ENCODE results near the gene IQCF5.
"Not testable (repeated sequence)": the region's sequence is repeated elsewhere in the genome, so short reads cannot be mapped to it uniquely, and the experiment has no call there.

Gene IQCF5

GRCh38 chr3:51875501-51875900 is at the start of gene IQCF5:
TSS of gene IQCF5 (minus strand) at chr3:51875601. CDS start at chr3:51875531, 70 bp downstream.
- DNase-seq (ENCODE audit: low read depth), result no peak

- DNase-seq (ENCODE audit: low read depth), result no peak
Observed at GRCh38 chr3:51921081-51921578, 45.7 kb upstream of the IQCF5 start.

- DNase-seq (ENCODE audit: low read depth), result no peak
Observed at GRCh38 chr3:51916418-51916817, 41.0 kb upstream of the IQCF5 start.

GRCh38 chr3:51908026-51908425 is 32.6 kb upstream of the IQCF5 start:
- no peak for DNase-seq (ENCODE audit: low read depth)

GRCh38 chr3:51904034-51904823 is 28.8 kb upstream of the IQCF5 start:
- no peak for DNase-seq (ENCODE audit: low read depth)

- not testable (repeated sequence) for DNase-seq (ENCODE audit: low read depth)
Observed at GRCh38 chr3:51902361-51902760, 27.0 kb upstream of the IQCF5 start.

GRCh38 chr3:51900043-51900442 is 24.6 kb upstream of the IQCF5 start:
- DNase-seq (ENCODE audit: low read depth), result not testable (repeated sequence)

GRCh38 chr3:51897391-51897790 is 22.0 kb upstream of the IQCF5 start:
- DNase-seq (ENCODE audit: low read depth), result no peak

- DNase-seq (ENCODE audit: low read depth), result no peak
Observed at GRCh38 chr3:51896607-51897305, 21.4 kb upstream of the IQCF5 start.

- no peak for DNase-seq (ENCODE audit: low read depth)
Observed at GRCh38 chr3:51894939-51895338, 19.5 kb upstream of the IQCF5 start.

- DNase-seq (ENCODE audit: low read depth), result no peak
Observed at GRCh38 chr3:51894391-51894790, 19.0 kb upstream of the IQCF5 start.

- DNase-seq (ENCODE audit: low read depth), result no peak
Observed at GRCh38 chr3:51891242-51892039, 16.0 kb upstream of the IQCF5 start.

- no peak for DNase-seq (ENCODE audit: low read depth)
Observed at GRCh38 chr3:51888463-51889105, 13.2 kb upstream of the IQCF5 start.

GRCh38 chr3:51887620-51888019 is 12.2 kb upstream of the IQCF5 start:
- DNase-seq (ENCODE audit: low read depth), result no peak

- no peak for DNase-seq (ENCODE audit: low read depth)
Observed at GRCh38 chr3:51886447-51886846, 11.0 kb upstream of the IQCF5 start.

GRCh38 chr3:51879937-51880336 is 4.5 kb upstream of the IQCF5 start:
- no peak for DNase-seq (ENCODE audit: low read depth)

GRCh38 chr3:51876186-51876585 is 785 bp upstream of the IQCF5 start:
- no peak for DNase-seq (ENCODE audit: low read depth)

GRCh38 chr3:51874889-51875288 is 512 bp downstream of the IQCF5 start:
- no peak for DNase-seq (ENCODE audit: low read depth)

- no peak for DNase-seq (ENCODE audit: low read depth)
Observed at GRCh38 chr3:51874411-51874810, 990 bp downstream of the IQCF5 start.

- no peak for DNase-seq (ENCODE audit: low read depth)
Observed at GRCh38 chr3:51873876-51874275, 1.5 kb downstream of the IQCF5 start.

GRCh38 chr3:51873253-51873766 is 2.1 kb downstream of the IQCF5 start:
- DNase-seq (ENCODE audit: low read depth), result no peak

GRCh38 chr3:51869304-51869703 is 6.1 kb downstream of the IQCF5 start:
- no peak for DNase-seq (ENCODE audit: low read depth)

Data from stimulated activated CD8-positive, alpha-beta memory T cell treated with anti-CD3 and anti-CD28 coated beads, Interleukin-15, amount 100 ng/mL, for 24 hours (primary cell).